DMS 273 (cell line): ENCODE results near the gene CDAN1.
"Not testable (repeated sequence)": the region's sequence is repeated elsewhere in the genome, so short reads cannot be mapped to it uniquely, and the experiment has no call there.

ENCODE experiments used
- DNase-seq: peaks from one replicate; lab custom pipeline; 2025; ENCODE audit not compliant: unreplicated experiment; lab: John Stamatoyannopoulos, UW

The CDAN1 gene

DNA sequence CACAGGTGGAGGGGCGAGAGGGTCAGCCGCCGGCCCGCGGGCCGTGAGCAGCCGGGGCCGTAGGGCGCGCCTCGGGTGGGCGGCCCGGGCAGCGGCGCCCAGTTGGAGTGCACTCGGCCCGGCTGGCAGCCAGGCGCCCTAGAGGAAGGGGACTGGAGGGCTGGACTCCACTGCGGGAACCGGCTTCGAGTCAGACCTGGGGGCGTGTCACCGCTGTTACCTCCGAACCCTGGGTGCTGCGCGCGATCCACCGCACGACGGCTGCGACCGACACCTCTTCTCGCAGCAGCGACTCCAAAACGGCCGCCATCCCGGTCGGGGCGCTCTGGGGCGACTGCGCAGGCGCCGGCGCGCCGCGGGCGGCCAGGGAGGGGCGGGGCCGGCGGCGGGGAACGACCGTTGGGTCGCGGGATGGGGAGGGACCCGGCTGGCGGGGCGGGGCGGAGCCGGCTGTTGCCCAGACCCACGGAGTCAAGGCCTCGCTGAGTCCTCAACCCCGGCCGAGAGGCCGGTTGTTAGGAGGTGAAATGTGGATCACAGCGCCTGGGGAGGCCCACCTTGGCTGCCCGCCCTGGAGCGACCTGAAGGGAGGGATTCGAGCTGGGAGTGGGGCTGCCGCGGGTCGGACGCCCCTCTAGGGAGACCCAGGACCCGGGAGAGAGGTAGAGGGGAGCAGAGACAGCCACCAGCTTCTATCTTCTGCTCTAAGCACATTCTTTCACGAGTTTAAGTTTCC is at the start of gene CDAN1:
Gene CDAN1, minus strand, starts transcription at position 336 of the 736 bp plus-strand sequence. Its CDS starts 26 bp downstream, at position 310.
- peak; percentile 90 for DNase-seq

- no peak for DNase-seq
Observed at GRCh38 chr15:42785569-42785968, 48.6 kb upstream of the CDAN1 start.

GRCh38 chr15:42784705-42785104 is 47.8 kb upstream of the CDAN1 start:
- peak; percentile 10 for DNase-seq

DNA sequence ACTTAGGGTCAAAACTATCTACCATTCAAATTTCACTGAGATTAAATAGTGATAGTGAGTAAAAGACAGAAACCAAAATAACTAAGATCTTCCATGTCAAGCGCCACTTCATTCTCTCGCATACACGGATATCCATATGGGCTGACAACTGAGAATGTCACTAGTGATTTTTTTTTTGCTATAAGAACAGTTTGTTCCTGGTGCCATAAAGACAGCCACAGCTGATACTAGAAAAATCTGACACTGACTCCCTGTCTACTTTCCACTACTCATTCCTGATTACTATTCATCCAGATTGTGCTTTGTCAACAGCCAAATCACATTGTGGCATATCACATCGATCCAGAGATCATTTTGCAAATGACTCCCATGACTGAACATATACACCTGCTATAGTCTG is 45.8 kb upstream of the CDAN1 start:
- DNase-seq = no peak

GRCh38 chr15:42775416-42775815 is 38.5 kb upstream of the CDAN1 start:
- peak; percentile 62 for DNase-seq

DNA sequence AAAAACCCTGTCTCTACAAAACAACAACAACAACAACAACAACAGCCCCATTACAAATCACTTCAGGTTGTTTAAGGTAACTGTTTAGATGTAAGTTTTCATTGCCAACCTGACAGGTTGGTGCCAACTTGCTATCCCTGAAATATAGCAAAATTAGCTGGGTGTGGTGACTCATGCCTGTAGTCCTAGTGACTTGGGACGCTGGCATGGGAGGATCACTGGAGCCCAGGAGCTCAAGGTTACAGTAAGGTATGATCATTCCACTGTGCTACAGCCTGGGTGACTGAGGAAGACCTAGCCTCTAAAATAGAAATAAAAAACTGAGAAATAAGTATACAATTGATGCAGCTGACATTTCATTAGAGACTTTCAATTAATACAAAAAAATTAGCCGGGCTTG is 36.0 kb upstream of the CDAN1 start:
- DNase-seq = no peak

DNA sequence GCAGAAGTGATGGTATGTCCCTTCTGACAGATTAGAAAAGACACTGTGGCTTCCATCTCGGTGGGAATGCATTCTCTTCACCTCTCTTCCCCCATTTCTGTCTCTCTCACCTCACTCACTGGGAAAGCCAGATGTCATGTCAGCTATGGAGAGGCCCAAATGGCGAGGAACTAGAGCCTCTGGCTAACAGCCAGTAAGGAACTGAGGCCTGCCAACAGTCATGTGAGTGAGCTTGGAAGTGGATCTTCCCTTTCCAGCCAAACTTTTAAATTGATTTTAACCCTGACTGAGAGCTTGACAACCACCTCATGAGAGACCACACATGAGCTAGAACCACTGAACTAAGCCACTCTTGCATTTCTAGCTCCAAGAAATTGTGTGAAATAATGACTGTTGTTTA is 35.2 kb upstream of the CDAN1 start:
- peak; percentile 51 for DNase-seq

GRCh38 chr15:42766109-42766508 is 29.2 kb upstream of the CDAN1 start:
- not testable (repeated sequence) for DNase-seq

DNA sequence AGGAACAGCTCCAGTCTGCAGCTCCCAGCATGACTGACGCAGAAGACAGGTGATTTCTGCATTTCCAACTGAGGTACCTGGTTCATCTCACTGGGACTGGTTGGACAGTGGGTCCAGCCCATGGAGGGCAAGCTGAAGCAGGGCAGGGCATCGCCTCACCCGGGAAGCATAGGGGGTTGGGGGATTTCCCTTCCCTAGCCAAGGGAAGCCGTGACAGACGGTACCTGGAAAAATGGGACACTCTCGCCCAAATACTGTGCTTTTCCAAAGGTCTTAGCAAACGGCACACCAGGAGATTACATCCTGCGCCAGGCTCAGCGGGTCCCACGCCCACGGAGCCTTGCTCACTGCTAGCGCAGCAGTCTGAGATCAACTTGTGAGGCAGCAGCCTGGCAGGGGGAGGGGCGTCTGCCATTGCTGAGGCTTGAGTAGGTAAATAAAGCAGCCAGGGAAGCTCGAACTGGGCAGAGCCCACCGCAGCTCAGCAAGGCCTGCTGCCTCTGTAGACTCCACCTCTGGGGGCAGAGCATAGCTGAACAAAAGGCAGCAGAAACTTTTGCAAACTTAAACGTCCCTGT is 27.3 kb upstream of the CDAN1 start:
- DNase-seq = not testable (repeated sequence)

- DNase-seq = not testable (repeated sequence)
Observed at GRCh38 chr15:42761813-42762212, 24.9 kb upstream of the CDAN1 start.

DNA sequence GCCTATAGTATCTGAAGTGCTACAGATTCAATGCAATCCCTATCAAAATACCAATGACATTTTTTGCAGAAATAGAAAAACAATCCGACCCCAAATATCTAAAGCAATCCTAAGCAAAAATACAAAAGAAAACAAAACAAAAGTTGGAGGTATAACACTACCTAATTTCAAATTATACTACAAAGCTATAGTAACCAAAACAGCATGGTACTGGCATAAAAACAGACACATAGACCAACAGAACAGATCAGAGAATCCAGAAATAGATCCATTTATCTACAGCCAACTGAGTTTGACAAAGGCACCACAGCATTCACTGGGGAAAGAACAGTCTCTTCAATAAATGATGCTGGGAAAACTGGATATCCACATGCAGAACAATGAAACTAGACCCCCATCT is 23.8 kb upstream of the CDAN1 start:
- DNase-seq = no peak

- DNase-seq = no peak
Observed at GRCh38 chr15:42759093-42759492, 22.2 kb upstream of the CDAN1 start.

GRCh38 chr15:42750306-42750705 is 13.4 kb upstream of the CDAN1 start:
- no peak for DNase-seq

GRCh38 chr15:42749266-42749665 is 12.3 kb upstream of the CDAN1 start:
- DNase-seq = peak; percentile 20

DNA sequence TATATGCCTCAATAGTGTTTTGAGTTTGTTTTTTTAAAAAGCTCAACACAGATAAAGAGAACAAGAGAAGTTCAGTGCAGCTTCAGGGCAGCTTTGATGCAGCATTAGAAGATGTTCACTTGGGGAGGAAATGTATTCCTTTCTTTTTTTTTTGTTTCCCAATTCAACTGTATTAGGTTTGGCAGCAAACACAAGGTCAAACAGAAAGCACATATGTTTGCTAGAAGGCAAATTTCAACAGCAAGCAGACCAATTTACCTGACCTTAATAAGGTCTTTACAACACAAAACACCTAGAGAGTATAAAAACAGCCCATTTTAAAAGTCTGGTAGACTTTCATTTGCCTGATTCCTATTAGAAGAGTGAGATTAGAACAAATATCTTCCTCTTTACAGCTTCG is 7.3 kb upstream of the CDAN1 start:
- DNase-seq = no peak

GRCh38 chr15:42742149-42742548 is 5.2 kb upstream of the CDAN1 start:
- no peak for DNase-seq

GRCh38 chr15:42741710-42742109 is 4.8 kb upstream of the CDAN1 start:
- no peak for DNase-seq

DNA sequence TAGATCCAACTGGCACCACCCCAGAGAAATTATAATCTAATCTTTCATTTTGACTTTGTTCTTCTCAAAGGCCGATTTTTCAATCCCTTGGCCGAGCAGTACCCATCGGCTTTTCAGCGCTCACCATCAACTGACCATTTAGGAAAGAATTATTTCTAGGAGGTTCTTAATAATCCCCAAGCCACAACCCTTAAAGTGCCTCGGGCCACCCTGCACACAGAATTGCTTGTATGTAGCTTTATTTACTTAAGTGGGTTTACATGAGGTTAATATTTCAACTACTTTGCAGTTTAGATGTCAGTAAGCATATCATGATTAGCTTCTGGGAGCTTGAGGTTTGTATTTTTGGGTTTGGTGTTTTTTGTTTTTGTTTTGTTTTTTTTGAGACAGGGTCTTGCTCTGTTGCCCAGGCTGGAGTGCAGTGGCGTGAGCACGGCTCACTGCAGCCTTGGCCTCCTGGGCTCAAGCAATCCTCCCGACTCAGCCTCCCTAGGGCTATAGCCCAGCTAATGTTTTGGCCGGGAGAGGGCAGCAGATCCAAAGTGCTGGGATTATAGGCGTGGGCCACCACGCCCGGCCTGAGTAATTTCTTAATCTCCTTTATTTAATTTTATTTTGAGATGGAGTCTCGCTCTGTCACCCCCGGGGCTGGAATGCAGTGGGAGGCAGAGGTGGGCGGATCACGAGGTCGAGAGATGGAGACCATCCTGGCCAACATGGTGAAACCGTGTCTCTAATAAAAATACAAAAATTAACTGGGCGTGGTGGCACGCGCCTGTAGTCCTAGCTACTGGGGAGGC is 801 bp upstream of the CDAN1 start:
- peak; percentile 16 for DNase-seq

DNA sequence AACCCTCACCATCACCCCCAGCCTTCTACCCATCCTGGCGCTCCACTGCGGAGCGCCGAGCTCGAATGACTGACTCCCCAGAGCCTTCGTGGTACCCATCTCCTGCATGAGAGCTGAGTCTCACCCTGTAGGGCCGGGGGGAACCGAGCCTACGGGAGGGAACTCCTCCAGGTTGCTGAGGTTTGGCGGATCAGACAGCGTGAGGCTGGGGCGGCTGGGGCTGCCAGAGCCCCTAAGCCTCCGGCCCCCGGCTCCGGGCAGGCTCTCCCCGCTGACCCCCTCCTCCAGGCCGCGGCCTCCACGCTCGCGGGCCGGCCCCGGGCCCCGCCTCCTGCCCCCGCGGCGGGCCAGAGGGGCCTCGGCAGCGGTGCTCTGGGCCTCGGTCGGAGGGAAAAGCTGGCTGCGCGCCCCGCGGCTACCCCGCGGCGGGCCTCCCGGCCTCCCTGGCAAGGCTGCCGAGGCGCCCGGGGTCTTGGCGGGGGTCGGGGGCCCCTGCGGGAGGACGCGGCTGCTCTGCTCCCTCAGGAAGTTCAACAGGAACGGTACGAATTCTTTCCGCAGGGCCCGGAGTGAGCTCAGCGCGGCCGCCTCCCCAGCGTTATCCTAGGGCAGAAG is 643 bp downstream of the CDAN1 start:
- DNase-seq = peak; percentile 47

GRCh38 chr15:42735382-42736165 is 1.4 kb downstream of the CDAN1 start:
- no peak for DNase-seq
